HG03457 (cell line): ENCODE measurements around the gene CERS6.
"Not testable (repeated sequence)": the region's sequence is repeated elsewhere in the genome, so short reads cannot be mapped to it uniquely, and the experiment has no call there.

Source experiments
- ATAC-seq: cut with Tn5 transposase; IDR thresholded peaks from one replicate; pipeline ENCODE4 v1.9.1; 2021; ENCODE audit warnings: moderate number of reproducible peaks; ENCODE audit not compliant: unreplicated experiment

CERS6 gene

DNA sequence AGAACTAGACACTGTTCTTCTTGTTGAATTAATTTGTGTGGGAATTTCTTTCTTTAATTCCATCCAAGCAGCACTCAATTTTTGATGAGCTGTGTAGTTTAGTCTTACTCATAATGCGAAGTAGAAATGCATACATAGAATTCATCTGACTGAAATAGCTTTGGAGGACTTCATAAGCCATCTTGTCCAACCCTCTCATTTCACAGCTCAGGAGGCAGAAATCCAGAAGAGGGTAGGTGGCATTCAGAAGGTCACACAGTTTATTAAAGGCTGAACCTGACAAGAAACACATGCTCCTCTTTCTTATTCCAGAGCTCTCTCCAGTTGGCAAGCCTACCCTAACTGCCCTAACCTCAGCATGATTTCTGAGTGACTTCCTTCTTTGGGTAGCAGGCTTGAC is 177.1 kb downstream of the CERS6 start:
- ATAC-seq = no peak

GRCh38 chr2:168633895-168634294 is 177.8 kb downstream of the CERS6 start:
- no peak for ATAC-seq

- ATAC-seq = no peak
These were observed 179.0 kb downstream of the CERS6 start for GRCh38 chr2:168635065-168635577.

DNA sequence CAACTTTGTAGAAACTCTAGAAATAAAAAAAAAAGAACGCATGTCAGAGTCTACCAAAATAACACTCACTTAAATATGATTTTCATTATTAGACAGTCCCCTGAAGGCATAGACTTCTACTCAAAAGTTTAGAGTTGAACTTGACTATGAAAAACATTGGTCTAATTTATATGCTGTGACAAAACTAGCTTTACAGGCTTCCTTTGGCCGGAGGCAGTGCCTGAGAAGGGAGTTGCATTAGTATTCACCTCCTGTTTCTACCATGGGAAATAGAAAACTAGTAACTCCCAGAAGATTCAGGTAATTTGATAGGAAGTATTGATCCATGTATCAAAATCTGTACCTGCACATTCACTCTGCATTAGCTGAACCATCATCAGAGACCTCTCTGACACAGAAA is 182.9 kb downstream of the CERS6 start:
- ATAC-seq = no peak

- no peak for ATAC-seq
These were observed 183.4 kb downstream of the CERS6 start for GRCh38 chr2:168639441-168639898.

DNA sequence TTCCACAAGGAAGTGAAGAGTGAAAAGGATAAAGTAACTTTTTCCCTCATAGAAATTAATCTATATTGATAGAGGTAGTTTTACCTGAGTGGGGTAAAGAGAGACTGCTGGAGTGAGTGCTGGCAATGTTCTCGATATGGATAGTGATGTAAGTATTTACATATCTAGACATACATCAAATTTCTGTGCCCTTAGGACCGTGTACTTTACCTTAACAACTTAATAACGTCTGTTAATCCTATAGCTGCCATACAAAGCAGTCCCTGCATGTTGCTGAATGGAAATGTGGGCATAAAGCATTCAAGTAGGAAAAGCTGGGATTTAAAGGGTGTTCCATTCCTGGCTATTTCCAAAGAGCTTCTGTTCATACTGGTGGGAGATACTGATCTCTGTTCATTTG is 184.0 kb downstream of the CERS6 start:
- no peak for ATAC-seq

GRCh38 chr2:168641636-168642035 is 185.6 kb downstream of the CERS6 start:
- ATAC-seq = no peak

DNA sequence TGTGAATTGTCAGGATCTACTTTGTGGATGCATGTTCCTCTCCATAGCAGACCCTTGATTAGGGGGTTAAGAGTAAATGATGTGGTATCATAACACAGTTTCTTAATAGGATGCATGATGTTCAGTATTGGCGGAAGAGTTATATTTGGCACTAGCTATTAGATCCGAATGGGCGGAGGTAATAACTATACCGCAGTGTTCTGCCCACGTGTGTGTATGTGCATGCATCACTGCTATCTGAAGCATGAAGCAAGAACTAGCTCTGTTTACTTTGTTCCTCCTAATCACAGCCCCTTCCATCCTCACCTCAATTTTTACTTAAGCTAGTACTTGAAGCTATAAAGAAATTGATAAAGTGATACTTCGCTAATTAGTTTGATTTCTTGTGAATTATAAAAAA is 186.8 kb downstream of the CERS6 start:
- ATAC-seq = no peak

DNA sequence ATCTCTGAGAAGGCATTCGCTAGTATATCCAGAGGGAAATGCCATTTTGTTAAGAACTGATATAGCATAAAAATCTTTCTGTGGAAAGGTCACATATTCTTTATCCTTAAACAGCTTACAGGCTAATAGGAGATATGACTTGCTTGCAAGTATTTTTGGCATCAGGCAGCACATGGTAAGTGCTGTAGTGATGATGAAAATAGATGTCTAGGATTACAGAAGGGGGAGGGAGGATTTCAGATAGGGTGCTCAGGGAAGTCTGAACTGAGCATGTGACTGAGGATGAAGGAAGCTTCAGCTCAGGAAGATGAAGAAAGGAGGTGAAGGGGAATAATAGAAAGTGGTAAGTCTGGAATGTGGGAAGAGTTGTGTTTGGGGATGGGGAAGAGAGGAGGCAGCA is 187.9 kb downstream of the CERS6 start:
- ATAC-seq = no peak

GRCh38 chr2:168645696-168646338 is 189.7 kb downstream of the CERS6 start:
- ATAC-seq = no peak

DNA sequence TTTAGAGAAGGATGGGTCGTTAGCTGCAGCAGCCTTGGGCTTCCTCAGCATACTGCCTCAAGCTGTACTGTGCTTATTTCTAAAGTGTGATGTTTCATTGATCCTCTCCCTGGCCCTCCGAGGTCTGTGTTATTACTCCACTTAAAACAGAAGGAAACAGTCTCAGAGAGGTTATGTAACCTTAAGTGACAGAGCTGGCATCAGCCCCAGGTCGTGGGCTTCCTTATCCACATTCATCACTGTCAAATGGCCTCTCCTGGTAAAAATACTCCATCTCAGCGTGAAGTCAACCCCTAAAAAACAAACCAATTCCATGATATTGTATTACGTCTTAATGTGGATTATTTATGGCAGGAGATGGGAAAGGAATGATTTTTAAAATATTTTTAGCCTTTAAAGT is 193.0 kb downstream of the CERS6 start:
- ATAC-seq = no peak

DNA sequence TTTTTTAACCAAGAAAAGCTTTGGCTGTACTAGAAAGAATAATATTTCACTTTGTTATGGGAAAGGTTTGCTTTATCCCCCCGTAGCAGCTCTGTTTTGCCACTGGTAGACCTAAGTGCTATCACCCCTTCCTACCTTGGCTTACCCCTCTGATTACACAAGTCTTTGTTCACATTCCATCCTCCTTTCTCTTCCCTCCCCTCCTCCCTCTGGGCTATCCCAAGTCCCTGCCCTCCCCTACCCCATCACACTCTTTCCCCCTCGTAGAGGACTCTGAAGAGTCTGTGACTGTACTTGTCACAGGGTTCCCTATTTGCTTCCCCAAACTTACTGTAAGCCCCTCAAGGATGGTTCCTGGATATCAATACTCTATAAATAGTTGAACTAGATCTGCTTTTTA is 193.5 kb downstream of the CERS6 start:
- no peak for ATAC-seq

DNA sequence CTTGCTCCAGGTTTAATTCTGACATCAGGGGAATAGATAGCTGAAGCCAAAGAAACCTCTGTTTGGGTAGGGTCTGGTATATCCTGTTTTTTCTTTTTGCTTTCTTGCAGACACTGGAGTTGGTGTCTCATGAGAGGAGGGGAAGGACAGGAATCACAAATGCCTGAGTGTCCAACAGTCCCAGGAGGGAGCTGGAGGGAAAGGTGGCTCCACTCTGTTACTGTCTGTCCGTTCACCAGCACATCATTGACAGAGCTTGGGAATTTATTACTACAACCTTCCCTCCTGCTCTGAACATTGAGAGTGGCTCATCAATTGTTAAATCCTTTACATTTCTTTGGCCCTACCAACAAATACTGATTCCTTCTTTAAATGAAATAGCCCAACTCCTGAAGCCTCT is 194.1 kb downstream of the CERS6 start:
- no peak for ATAC-seq

DNA sequence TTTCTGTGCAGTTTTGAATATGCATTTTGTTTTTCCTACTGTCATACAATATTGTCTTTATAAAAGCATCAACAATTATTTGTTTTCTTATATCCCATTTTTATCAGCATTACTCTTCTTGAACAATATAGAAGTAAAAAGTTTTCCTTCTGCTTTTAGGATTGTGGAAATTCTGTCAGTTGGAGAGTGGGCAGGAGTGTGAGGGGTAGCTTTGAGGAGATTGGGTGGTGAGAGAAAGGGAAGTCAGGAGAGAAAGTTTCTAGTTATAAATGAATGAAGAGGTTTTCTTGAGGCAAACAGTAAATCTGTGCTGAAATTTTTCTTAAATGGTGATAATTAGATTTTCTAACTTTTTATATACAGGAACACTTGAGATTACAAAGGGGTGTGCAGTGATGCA is 194.7 kb downstream of the CERS6 start:
- ATAC-seq = no peak

- no peak for ATAC-seq
These were observed 197.2 kb downstream of the CERS6 start for GRCh38 chr2:168652997-168653921.

- no peak for ATAC-seq
These were observed 198.6 kb downstream of the CERS6 start for GRCh38 chr2:168654705-168655104.

- no peak for ATAC-seq
These were observed 199.1 kb downstream of the CERS6 start for GRCh38 chr2:168655207-168655606.

DNA sequence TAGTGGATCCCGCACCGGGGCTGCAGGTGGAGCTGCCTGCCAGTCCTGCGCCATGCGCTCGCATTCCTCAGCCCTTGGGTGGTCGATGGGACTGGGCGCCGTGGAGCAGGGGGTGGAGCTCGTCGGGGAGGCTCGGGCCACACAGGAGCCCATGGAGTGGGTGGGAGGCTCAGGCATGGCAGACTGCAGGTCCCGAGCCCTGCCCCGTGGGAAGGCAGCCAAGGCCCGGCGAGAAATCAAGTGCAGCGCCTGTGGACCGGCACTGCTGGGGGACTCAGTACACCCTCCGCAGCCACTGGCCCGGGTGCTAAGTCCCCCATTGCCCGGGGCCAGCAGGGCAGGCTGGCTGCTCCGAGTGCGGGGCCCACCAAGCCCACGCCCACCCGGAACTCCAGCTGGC is 201.3 kb downstream of the CERS6 start:
- ATAC-seq = not testable (repeated sequence)

DNA sequence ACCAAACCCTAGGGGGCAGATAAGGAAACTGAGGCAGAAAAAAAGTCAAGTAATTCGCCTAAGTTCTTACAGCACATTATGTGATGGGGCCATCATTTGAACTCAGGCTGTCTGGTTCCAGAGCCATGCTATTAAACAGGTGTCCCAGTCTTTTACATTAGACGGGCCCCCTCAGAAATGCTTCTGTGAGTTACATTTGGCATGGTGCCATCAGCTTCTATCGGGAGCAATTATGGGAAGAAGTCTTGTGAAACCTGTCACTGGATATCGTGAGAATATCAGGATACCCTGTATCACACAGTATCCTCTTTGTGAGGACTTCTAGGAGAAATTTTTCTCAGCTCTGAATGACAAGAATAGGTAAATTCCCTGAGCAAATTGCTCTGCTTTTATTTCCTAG is 202.6 kb downstream of the CERS6 start:
- no peak for ATAC-seq

GRCh38 chr2:168660870-168661862 is 205.1 kb downstream of the CERS6 start:
- ATAC-seq = no peak

DNA sequence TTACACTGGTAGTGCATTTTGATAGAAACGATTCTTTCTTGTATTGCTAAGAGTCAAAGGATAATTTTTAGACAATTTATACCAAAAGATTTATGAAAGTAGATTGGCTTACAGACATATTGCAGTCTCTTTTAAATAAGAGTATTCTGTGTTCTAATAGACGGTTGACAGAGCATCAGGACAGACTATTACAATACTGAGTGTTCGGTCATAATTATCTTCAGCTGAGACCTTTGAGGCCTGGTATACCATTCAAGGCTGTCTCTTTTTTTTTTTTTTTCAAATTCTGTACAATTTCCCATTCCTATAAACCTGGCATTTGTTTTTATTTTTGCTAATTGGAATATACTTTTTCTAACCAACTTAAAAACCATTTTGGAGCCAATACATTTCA is 205.8 kb downstream of the CERS6 start:
- ATAC-seq = no peak
